Naive thymus-derived CD4-positive, alpha-beta T cell (primary cell): ENCODE data around the gene PCBP2. TPM values are rescaled to one million over a fixed set of nuclear protein-coding genes. Genes with fewer than 3 reads are reported as not detected.
"Not testable (repeated sequence)": the region's sequence is repeated elsewhere in the genome, so short reads cannot be mapped to it uniquely, and the experiment has no call there.

ENCODE experiments used
- ATAC-seq: fragments of 150-1000 bp; cut with Tn5 transposase; 2 replicates; pipeline ENCODE4 v1.10.0; 2021; ENCODE audit warnings: mild to moderate bottlenecking, moderate library complexity
- CTCF ChIA-PET: fragments of 350-600 bp; sonication (Branson Sonifier 250); formaldehyde crosslinking; loops from one replicate; lab custom pipeline; 2021; ENCODE audit warnings: antibody characterized with exemption; lab: Charles Lee
- POLR2A ChIA-PET: fragments of 350-600 bp; sonication (Branson Sonifier 250); formaldehyde crosslinking; loops from one replicate; lab custom pipeline; 2021; ENCODE audit warnings: antibody characterized with exemption, inconsistent platforms; lab: Charles Lee
- DNase-seq, 9 donors: peaks; one replicate each; pipeline versions ENCODE4 v3.0.0 to v3.0.0-alpha.2; 2020 to 2022; ENCODE audit warnings: mixed read lengths in 1 of 9
- H3K27ac ChIP-seq: one replicate; pipeline ENCODE4 v1.7.0; 2013; ENCODE audit warnings: mild to moderate bottlenecking, low read depth, low read length, moderate library complexity
- H3K27me3 ChIP-seq, 2 donors: one replicate each; pipeline ENCODE4 v1.7.0; 2013; ENCODE audit warnings: low read length in 2 of 2, mild to moderate bottlenecking in 2 of 2, moderate library complexity in 2 of 2; ENCODE audit not compliant: control insufficient read depth in 2 of 2, insufficient read depth in 2 of 2
- H3K36me3 ChIP-seq, 3 experiments: 1 replicate in 2 of 3; 2 replicates in 1 of 3; pipeline ENCODE4 v1.7.0; 2013; ENCODE audit warnings: low read length in 3 of 3, mild to moderate bottlenecking in 3 of 3, moderate library complexity in 1 of 3; ENCODE audit not compliant: insufficient read depth in 3 of 3, control insufficient read depth in 2 of 3
- H3K4me1 ChIP-seq, 2 donors: one replicate each; pipeline ENCODE4 v1.7.0; 2013; ENCODE audit warnings: low read length in 2 of 2, mild to moderate bottlenecking in 2 of 2, moderate library complexity in 1 of 2; ENCODE audit not compliant: control insufficient read depth in 2 of 2, insufficient read depth in 2 of 2
- H3K4me3 ChIP-seq: 2 replicates; pipeline ENCODE4 v1.7.0; 2013; ENCODE audit warnings: mild to moderate bottlenecking, low read length
- H3K9me3 ChIP-seq, 3 experiments: 1 replicate in 2 of 3; 2 replicates in 1 of 3; pipeline ENCODE4 v1.7.0; 2013; ENCODE audit warnings: low read length in 3 of 3; ENCODE audit not compliant: control insufficient read depth in 2 of 3
- H3K27ac Mint-ChIP-seq, 9 donors: one replicate each; pipeline ENCODE4 v1.8.0; 2020 to 2022; ENCODE audit warnings: mixed read lengths in 9 of 9, mild to moderate bottlenecking in 8 of 9, moderate library complexity in 5 of 9, inconsistent platforms in 2 of 9
- H3K27me3 Mint-ChIP-seq, 5 donors: one replicate each; pipeline ENCODE4 v1.8.0; 2021 to 2022; ENCODE audit warnings: mixed read lengths in 5 of 5, mild to moderate bottlenecking in 1 of 5
- H3K36me3 Mint-ChIP-seq, 5 donors: one replicate each; pipeline ENCODE4 v1.8.0; 2020 to 2022; ENCODE audit warnings: mixed read lengths in 5 of 5, mild to moderate bottlenecking in 3 of 5, inconsistent platforms in 1 of 5
- H3K4me1 Mint-ChIP-seq, 7 donors: one replicate each; pipeline ENCODE4 v1.8.0; 2020 to 2022; ENCODE audit warnings: mixed read lengths in 7 of 7, mild to moderate bottlenecking in 3 of 7, inconsistent platforms in 1 of 7
- H3K4me3 Mint-ChIP-seq, 10 donors: one replicate each; pipeline ENCODE4 v1.8.0; 2020 to 2022; ENCODE audit warnings: mild to moderate bottlenecking in 10 of 10, mixed read lengths in 10 of 10, moderate library complexity in 6 of 10, inconsistent platforms in 2 of 10
- H3K9me3 Mint-ChIP-seq, 11 donors: one replicate each; pipeline ENCODE4 v1.8.0; 2020 to 2022; ENCODE audit warnings: mixed read lengths in 11 of 11, mild to moderate bottlenecking in 4 of 11, inconsistent platforms in 1 of 11, moderate library complexity in 1 of 11
- intact Hi-C, 2 donors: fragments of 100-400 bp; cut with micrococcal nuclease; formaldehyde crosslinking; loops; one replicate each; pipeline ENCODE4 v1.15.1; 2023
- polyA plus RNA-seq, 2 donors: library from polyadenylated mRNA; unstranded; fragments of 300-500 nt; fragmentation: Illumina TruSeq; gene quantifications; one replicate each; pipeline ENCODE4 v1.2.3, GENCODE V29; 2021
- total RNA-seq, 6 experiments: library from RNA in 5 of 6; stranded (reverse) in 5 of 6; gene quantifications; 1 replicate in 5 of 6; 2 replicates in 1 of 6; pipeline ENCODE4 v1.2.3 and lab custom pipeline; 2021 to 2026

PCBP2 gene
- total and polyA plus RNA-seq, 7 experiments from 2014 or later: 148 to 1,110 (median 912) TPM

- Mint-ChIP-seq H3K4me1 (peaks cover 0 to 23% (median 13%) of the 10 kb centered on the region in 7 donors), H3K27ac (peak overlapping the region in 2 of 9 donors; percentile 32 to 70)
- POLR2A ChIA-PET: interaction anchor here (0.7 to 5.4 kb wide), 5 partner anchors 8 to 395 kb away, joined by 3 to 47 read pairs (median 3); partner anchors contain the start of genes MAP3K12 and TARBP2
Observed at GRCh38 chr12:53480491-53481442, 28.9 kb downstream of the PCBP2 start.

GRCh38 chr12:53481458-53481857, 29.6 kb downstream of the PCBP2 start:
- H3K27me3 ChIP-seq, H3K4me3 Mint-ChIP-seq, ATAC-seq, H3K9me3 Mint-ChIP-seq, H3K9me3 ChIP-seq, H3K27ac ChIP-seq, intact Hi-C loops, H3K4me1 ChIP-seq, H3K4me3 ChIP-seq, H3K27me3 Mint-ChIP-seq, DNase-seq: not testable (repeated sequence)
- peaks cover 4 to 33% (median 9%) of the 10 kb centered on the region in 5 donors for H3K36me3 Mint-ChIP-seq
- peaks cover 0 to 17% (median 7%) of the 10 kb centered on the region in 7 donors for H3K4me1 Mint-ChIP-seq
- POLR2A ChIA-PET: interaction anchor here (0.6 to 5.4 kb wide), 6 partner anchors 7 to 397 kb away, joined by 3 to 47 read pairs (median 3); partner anchors contain the start of genes MAP3K12 and TARBP2
- H3K27ac Mint-ChIP-seq: peak overlapping the region in 2 of 9 donors; percentile 19 to 61
- CTCF ChIA-PET: interaction anchor here (0.8 to 2.0 kb wide), 5 partner anchors 10 to 31 kb away, joined by 3 to 9 read pairs (median 3); no protein-coding TSS in a partner anchor
- peaks cover 9 to 91% (median 13%) of the 10 kb centered on the region in 3 experiments for H3K36me3 ChIP-seq

More at GRCh38 chr12:53480491-53481442, 28.9 kb downstream of the PCBP2 start:
- no peaks in the 10 kb centered on the region for H3K27me3 Mint-ChIP-seq
- intact Hi-C loops: no loop called here
- Histone ChIP-seq H3K9me3 (no peaks in the 10 kb centered on the region), H3K36me3 (peaks cover 16 to 91% (median 20%) of the 10 kb centered on the region in 3 experiments), H3K27me3 (no peaks in the 10 kb centered on the region), H3K4me1 (no peaks in the 10 kb centered on the region), H3K4me3 (no peak overlapping the region), H3K27ac (no peak overlapping the region)
- ATAC-seq: no peak
- H3K4me3 Mint-ChIP-seq: no peak overlapping the region
- CTCF ChIA-PET: interaction anchor here (1.0 to 2.0 kb wide), 3 partner anchors 11 to 30 kb away, joined by 3 to 9 read pairs (median 5); no protein-coding TSS in a partner anchor
- no peak for DNase-seq
- peaks cover 0 to 2% (median 0%) of the 10 kb centered on the region in 11 donors for H3K9me3 Mint-ChIP-seq
- peaks cover 4 to 32% (median 11%) of the 10 kb centered on the region in 5 donors for H3K36me3 Mint-ChIP-seq

- peaks cover 8 to 91% (median 11%) of the 10 kb centered on the region in 3 experiments for H3K36me3 ChIP-seq
- peak; percentile 61 for ATAC-seq
Observed at GRCh38 chr12:53481939-53482586, 30.2 kb downstream of the PCBP2 start.

GRCh38 chr12:53482626-53483168, 30.8 kb downstream of the PCBP2 start:
- H3K27me3 ChIP-seq: no peaks in the 10 kb centered on the region
- intact Hi-C loops: no loop called here
- H3K4me1 Mint-ChIP-seq: peaks cover 0 to 10% (median 7%) of the 10 kb centered on the region in 7 donors
- H3K4me3 Mint-ChIP-seq: no peak overlapping the region
- ChIA-PET CTCF (interaction anchor here (0.6 to 2.0 kb wide), 4 partner anchors 9 to 48 kb away, joined by 4 to 9 read pairs (median 4); no protein-coding TSS in a partner anchor), POLR2A (interaction anchor here (0.5 to 5.4 kb wide), 5 partner anchors 10 to 130 kb away, joined by 3 to 47 read pairs (median 4); partner anchors contain the start of genes MAP3K12 and TARBP2)
- H3K9me3 Mint-ChIP-seq: peaks cover 0 to 2% (median 0%) of the 10 kb centered on the region in 11 donors
- no peak overlapping the region for H3K4me3 ChIP-seq
- peaks cover 0 to 29% (median 4%) of the 10 kb centered on the region in 5 donors for H3K36me3 Mint-ChIP-seq
- peak overlapping the region in 1 of 9 donors; percentile 86 for H3K27ac Mint-ChIP-seq
- no peak overlapping the region for H3K27ac ChIP-seq
- ATAC-seq: peak; percentile 8
- no peak for DNase-seq
- no peaks in the 10 kb centered on the region for H3K9me3 ChIP-seq
- no peaks in the 10 kb centered on the region for H3K4me1 ChIP-seq
- no peaks in the 10 kb centered on the region for H3K27me3 Mint-ChIP-seq
- peaks cover 8 to 91% (median 11%) of the 10 kb centered on the region in 3 experiments for H3K36me3 ChIP-seq

More at GRCh38 chr12:53481939-53482586, 30.2 kb downstream of the PCBP2 start:
- intact Hi-C loops: no loop called here
- Histone ChIP-seq H3K4me3 (no peak overlapping the region), H3K9me3 (no peaks in the 10 kb centered on the region), H3K27me3 (no peaks in the 10 kb centered on the region), H3K4me1 (no peaks in the 10 kb centered on the region), H3K27ac (no peak overlapping the region)
- DNase-seq: peak in 2 of 9 donors; percentile 17 to 33
- no peaks in the 10 kb centered on the region for H3K27me3 Mint-ChIP-seq
- peak overlapping the region in 6 of 9 donors; percentile 11 to 76 (median 36) for H3K27ac Mint-ChIP-seq
- peaks cover 0 to 2% (median 0%) of the 10 kb centered on the region in 11 donors for H3K9me3 Mint-ChIP-seq
- H3K4me3 Mint-ChIP-seq: no peak overlapping the region
- H3K4me1 Mint-ChIP-seq: peaks cover 0 to 11% (median 7%) of the 10 kb centered on the region in 7 donors
- POLR2A ChIA-PET: interaction anchor here (0.6 to 5.4 kb wide), 8 partner anchors 8 to 398 kb away, joined by 3 to 47 read pairs (median 3); partner anchors contain the start of genes MAP3K12 and TARBP2
- CTCF ChIA-PET: interaction anchor here (0.7 to 2.0 kb wide), 6 partner anchors 10 to 86 kb away, joined by 3 to 9 read pairs (median 3); no protein-coding TSS in a partner anchor
- H3K36me3 Mint-ChIP-seq: peaks cover 0 to 29% (median 4%) of the 10 kb centered on the region in 5 donors

GRCh38 chr12:53483225-53483978, 31.5 kb downstream of the PCBP2 start:
- Histone ChIP-seq H3K27me3 (no peaks in the 10 kb centered on the region), H3K36me3 (peaks cover 8 to 87% (median 11%) of the 10 kb centered on the region in 3 experiments), H3K4me1 (no peaks in the 10 kb centered on the region), H3K27ac (no peak overlapping the region), H3K9me3 (no peaks in the 10 kb centered on the region), H3K4me3 (no peak overlapping the region)
- Mint-ChIP-seq H3K27me3 (no peaks in the 10 kb centered on the region), H3K36me3 (peaks cover 0 to 29% (median 4%) of the 10 kb centered on the region in 5 donors), H3K9me3 (no peaks in the 10 kb centered on the region), H3K4me3 (no peak overlapping the region), H3K27ac (peak overlapping the region in 7 of 9 donors; percentile 19 to 87 (median 51)), H3K4me1 (peaks cover 0 to 10% (median 7%) of the 10 kb centered on the region in 7 donors)
- no peak for ATAC-seq
- CTCF ChIA-PET: interaction anchor here (0.6 to 1.3 kb wide), 3 partner anchors 9 to 48 kb away, joined by 3 to 4 read pairs (median 4); no protein-coding TSS in a partner anchor
- POLR2A ChIA-PET: interaction anchor here (0.5 to 5.4 kb wide), 6 partner anchors 10 to 130 kb away, joined by 3 to 47 read pairs (median 3); partner anchors contain the start of genes MAP3K12 and TARBP2
- intact Hi-C loops: no loop called here
- no peak for DNase-seq
